A673 (cell line): ENCODE results near the gene CEP57L1. TPM values are rescaled to one million over a fixed set of nuclear protein-coding genes. Genes with fewer than 3 reads are reported as not detected.

ENCODE experiments used
- BruUV-seq: library from RNA; stranded (reverse); fragments of 400-500 nt; replicated peaks from 2 replicates; lab custom pipeline; 2021; lab: Mats Ljungman, UMichigan
- CTCF ChIA-PET: fragments of 300-600 bp; sonication (Branson Sonifier 250); formaldehyde crosslinking; loops from one replicate; lab custom pipeline; 2022; ENCODE audit warnings: antibody characterized with exemption; lab: Charles Lee
- POLR2A ChIA-PET: fragments of 300-600 bp; sonication (Branson Sonifier 250); formaldehyde crosslinking; loops from one replicate; lab custom pipeline; 2022; ENCODE audit warnings: antibody characterized with exemption; ENCODE audit not compliant: low non-redundant PET; lab: Charles Lee
- DNase-seq: peaks from one replicate; pipeline ENCODE4 v3.0.0-alpha.2; 2015; ENCODE audit warnings: low spot score
- H3K27ac ChIP-seq: fragments of 200-600 bp; sonication (generic); 2 replicates; pipeline ENCODE4 v1.5.1; 2016; ENCODE audit warnings: mixed run types, low read depth, mild to moderate bottlenecking, mixed read lengths, antibody characterized with exemption, low read length; ENCODE audit not compliant: poor library complexity, severe bottlenecking
- H3K27me3 ChIP-seq: fragments of 200-600 bp; sonication (generic); replicated peaks from 2 replicates; pipeline ENCODE4 v1.6.1; 2017; ENCODE audit warnings: mixed run types, low read depth, mild to moderate bottlenecking, mixed read lengths, antibody characterized with exemption, low read length; ENCODE audit not compliant: insufficient read depth, poor library complexity
- H3K36me3 ChIP-seq: fragments of 200-600 bp; sonication (generic); 2 replicates; pipeline ENCODE4 v1.6.1; 2016; ENCODE audit warnings: mixed run types, mild to moderate bottlenecking, mixed read lengths, antibody characterized with exemption, low read length; ENCODE audit not compliant: insufficient read depth, poor library complexity, severe bottlenecking
- H3K4me1 ChIP-seq: fragments of 200-600 bp; sonication (generic); 2 replicates; pipeline ENCODE4 v1.6.1; 2017; ENCODE audit warnings: mixed run types, mild to moderate bottlenecking, mixed read lengths, antibody characterized with exemption, low read length; ENCODE audit not compliant: insufficient read depth, poor library complexity, severe bottlenecking
- H3K4me3 ChIP-seq: fragments of 200-600 bp; sonication (generic); 2 replicates; pipeline ENCODE4 v1.5.1; 2016; ENCODE audit warnings: low read depth, mixed run types, mild to moderate bottlenecking, mixed read lengths, low read length; ENCODE audit not compliant: poor library complexity, severe bottlenecking
- H3K9me3 ChIP-seq: fragments of 200-600 bp; sonication (generic); 2 replicates; pipeline ENCODE4 v1.6.1; 2016; ENCODE audit warnings: mixed run types, low read depth, mild to moderate bottlenecking, mixed read lengths, antibody characterized with exemption, low read length; ENCODE audit not compliant: poor library complexity, severe bottlenecking
- EZH2 ChIP-seq: fragments of 200-600 bp; sonication (generic); IDR thresholded peaks from 2 replicates; pipeline ENCODE4 v1.6.1; 2017; ENCODE audit warnings: borderline replicate concordance, low read depth, mild to moderate bottlenecking, mixed read lengths, antibody characterized with exemption, low read length; ENCODE audit not compliant: poor library complexity, severe bottlenecking
- intact Hi-C: fragments of 100-400 bp; cut with micrococcal nuclease; formaldehyde crosslinking; loops from one replicate; pipeline ENCODE4 v1.10.0; 2022; ENCODE audit not compliant: unreplicated experiment
- total RNA-seq: library from RNA; stranded (reverse); gene quantifications from 2 replicates; pipeline ENCODE4 v1.2.3, GENCODE V29; 2021
- TF ChIP-seq, protein P1 (sequence below): fragments of 300-800, 200-600 bp; sonication (generic); conservative IDR thresholded peaks from 2 replicates; pipeline ENCODE4 v1.5.1; 2017; ENCODE audit warnings: low read depth, mild to moderate bottlenecking, antibody characterized with exemption, low read length, moderate library complexity, mixed read lengths

Gene CEP57L1
- total RNA-seq, 1 experiment from 2014 or later: 25.7 TPM

GRCh38 chr6:109117346-109118035 lies 22.2 kb downstream of the CEP57L1 start:
- Histone ChIP-seq H3K27me3 (no peaks in the 10 kb centered on the region), H3K9me3 (no peaks in the 10 kb centered on the region), H3K27ac (no peak overlapping the region), H3K4me3 (no peak overlapping the region), H3K4me1 (peaks cover 4% of the 10 kb centered on the region), H3K36me3 (no peaks in the 10 kb centered on the region)
- ChIA-PET CTCF (no interaction called here), POLR2A (no interaction called here)
- TF ChIP-seq, protein P1, sequence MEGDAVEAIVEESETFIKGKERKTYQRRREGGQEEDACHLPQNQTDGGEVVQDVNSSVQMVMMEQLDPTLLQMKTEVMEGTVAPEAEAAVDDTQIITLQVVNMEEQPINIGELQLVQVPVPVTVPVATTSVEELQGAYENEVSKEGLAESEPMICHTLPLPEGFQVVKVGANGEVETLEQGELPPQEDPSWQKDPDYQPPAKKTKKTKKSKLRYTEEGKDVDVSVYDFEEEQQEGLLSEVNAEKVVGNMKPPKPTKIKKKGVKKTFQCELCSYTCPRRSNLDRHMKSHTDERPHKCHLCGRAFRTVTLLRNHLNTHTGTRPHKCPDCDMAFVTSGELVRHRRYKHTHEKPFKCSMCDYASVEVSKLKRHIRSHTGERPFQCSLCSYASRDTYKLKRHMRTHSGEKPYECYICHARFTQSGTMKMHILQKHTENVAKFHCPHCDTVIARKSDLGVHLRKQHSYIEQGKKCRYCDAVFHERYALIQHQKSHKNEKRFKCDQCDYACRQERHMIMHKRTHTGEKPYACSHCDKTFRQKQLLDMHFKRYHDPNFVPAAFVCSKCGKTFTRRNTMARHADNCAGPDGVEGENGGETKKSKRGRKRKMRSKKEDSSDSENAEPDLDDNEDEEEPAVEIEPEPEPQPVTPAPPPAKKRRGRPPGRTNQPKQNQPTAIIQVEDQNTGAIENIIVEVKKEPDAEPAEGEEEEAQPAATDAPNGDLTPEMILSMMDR: no peak
- no peak for TF ChIP-seq EZH2
- intact Hi-C loops: no loop called here
- no peak for DNase-seq
- no TSS peak for BruUV-seq

GRCh38 chr6:109118337-109118736 lies 23.0 kb downstream of the CEP57L1 start:
- BruUV-seq: no TSS peak
- no peaks in the 10 kb centered on the region for H3K9me3 ChIP-seq
- no peak for DNase-seq

DNA sequence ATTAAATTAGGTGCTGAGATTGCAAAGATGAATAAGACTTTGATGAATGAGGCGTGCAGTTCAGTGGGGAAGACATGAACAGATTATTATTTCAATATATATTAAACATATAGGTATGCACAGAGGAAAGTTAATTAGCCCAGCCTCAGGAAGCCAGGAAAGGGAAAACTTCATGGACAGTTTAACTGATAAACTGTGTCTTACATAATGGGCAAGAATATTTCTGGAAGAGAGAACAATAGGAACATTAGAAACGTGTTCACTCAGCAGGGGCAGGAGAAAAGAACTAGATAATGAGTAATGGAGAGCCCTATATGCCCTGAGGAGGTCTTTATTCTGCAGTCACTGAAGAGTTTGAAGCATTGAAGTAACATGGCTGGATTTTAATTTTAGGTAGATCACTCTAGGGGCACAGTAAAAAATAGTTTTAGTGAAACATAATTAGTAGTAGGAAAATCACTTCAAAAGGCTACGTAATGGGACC lies 23.6 kb downstream of the CEP57L1 start:
- no peak for TF ChIP-seq EZH2
- TF ChIP-seq, protein P1: no peak
- no peaks in the 10 kb centered on the region for H3K36me3 ChIP-seq
- H3K27me3 ChIP-seq: no peaks in the 10 kb centered on the region
- intact Hi-C loops: no loop called here
- no peaks in the 10 kb centered on the region for H3K9me3 ChIP-seq
- H3K27ac ChIP-seq: no peak overlapping the region
- H3K4me3 ChIP-seq: no peak overlapping the region
- ChIA-PET CTCF (no interaction called here), POLR2A (no interaction called here)
- peaks cover 4% of the 10 kb centered on the region for H3K4me1 ChIP-seq
- DNase-seq: no peak
- no TSS peak for BruUV-seq

More at GRCh38 chr6:109118337-109118736, 23.0 kb downstream of the CEP57L1 start:
- intact Hi-C loops: no loop called here
- peaks cover 4% of the 10 kb centered on the region for H3K4me1 ChIP-seq
- H3K4me3 ChIP-seq: no peak overlapping the region
- CTCF ChIA-PET: no interaction called here
- no peak overlapping the region for H3K27ac ChIP-seq
- no peak for TF ChIP-seq EZH2
- TF ChIP-seq, protein P1: no peak
- no peaks in the 10 kb centered on the region for H3K36me3 ChIP-seq
- POLR2A ChIA-PET: no interaction called here
- H3K27me3 ChIP-seq: no peaks in the 10 kb centered on the region
